OCI-M2 (cell line): Measurements from ENCODE around the gene EMILIN2.
A peak's percentile ranks its signal among the peaks of the same experiment; 100 is the strongest.
"Not testable (repeated sequence)": the region's sequence is repeated elsewhere in the genome, so short reads cannot be mapped to it uniquely, and the experiment has no call there.

Experiments
- DNase-seq: peaks from one replicate; lab custom pipeline; 2025; ENCODE audit not compliant: unreplicated experiment; lab: John Stamatoyannopoulos, UW

Gene EMILIN2

GRCh38 chr18:2913398-2914005, 66.7 kb downstream of the EMILIN2 start:
- no peak for DNase-seq

- no peak for DNase-seq
These were observed 67.5 kb downstream of the EMILIN2 start for GRCh38 chr18:2914185-2914880.

- DNase-seq = no peak
These were observed 68.1 kb downstream of the EMILIN2 start for GRCh38 chr18:2914881-2915240.

GRCh38 chr18:2915486-2915885, 68.7 kb downstream of the EMILIN2 start:
- not testable (repeated sequence) for DNase-seq

DNA sequence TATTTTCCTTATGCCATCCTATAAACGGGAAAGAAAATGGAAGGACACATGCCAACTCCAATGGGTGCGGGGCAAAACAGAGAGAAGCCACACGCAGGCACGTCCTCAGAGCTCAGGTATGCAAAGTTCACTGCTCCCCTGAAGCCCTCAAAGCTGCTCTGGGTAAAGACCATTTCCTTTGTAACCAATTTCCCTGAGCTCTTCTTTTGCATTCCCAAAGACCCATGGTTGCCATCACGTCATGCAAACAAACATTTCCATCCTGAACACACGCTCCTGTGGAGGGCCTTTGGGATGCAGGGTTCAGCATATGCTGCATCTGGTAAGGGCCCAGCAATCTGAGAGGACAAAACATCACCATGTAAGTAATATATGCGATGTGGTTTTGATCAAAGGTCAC, 69.4 kb downstream of the EMILIN2 start:
- DNase-seq = no peak

- DNase-seq = no peak
These were observed 70.6 kb downstream of the EMILIN2 start for GRCh38 chr18:2917259-2918047.

- DNase-seq = no peak
These were observed 72.2 kb downstream of the EMILIN2 start for GRCh38 chr18:2918761-2919550.

DNA sequence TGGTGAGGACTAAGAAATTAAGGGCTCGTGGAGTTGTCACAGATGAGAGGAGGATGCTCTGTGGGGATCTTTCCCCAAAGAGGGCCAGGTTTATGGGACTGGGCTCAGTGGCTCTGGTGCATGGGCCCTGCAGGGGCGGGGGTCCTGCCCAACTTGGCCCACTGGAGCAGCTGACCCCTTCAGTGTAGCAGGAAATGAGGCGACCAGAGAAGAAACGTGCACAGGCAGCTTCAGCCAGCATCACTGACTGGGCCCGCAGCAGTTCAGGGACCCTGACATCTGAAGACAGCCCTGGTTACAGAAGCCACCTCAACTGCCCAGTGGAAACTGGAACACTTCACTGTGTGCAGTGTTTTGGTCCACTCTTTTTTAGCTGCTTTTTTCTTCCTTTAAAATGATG, 72.8 kb downstream of the EMILIN2 start:
- no peak for DNase-seq

DNA sequence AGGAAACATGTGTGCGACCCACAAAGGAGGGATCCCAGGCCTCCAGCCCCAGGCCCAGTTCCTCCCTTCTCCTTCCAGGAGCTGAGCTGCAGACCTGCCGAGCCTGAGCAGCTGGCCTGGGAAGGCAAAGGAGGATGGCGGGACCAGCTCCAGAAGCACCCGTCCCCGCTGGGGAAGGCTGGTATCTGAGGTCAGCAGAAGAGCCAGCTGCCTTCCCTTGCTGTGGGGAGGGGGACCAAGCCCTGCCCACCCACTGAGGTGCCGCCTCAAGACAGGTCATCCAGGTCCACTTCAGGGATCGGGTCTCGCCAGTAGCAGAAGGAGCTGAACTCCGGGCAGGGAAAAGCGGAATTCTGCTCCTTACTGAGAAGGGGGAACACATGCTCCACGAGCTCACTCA, 73.2 kb downstream of the EMILIN2 start:
- DNase-seq = no peak

GRCh38 chr18:2920546-2921343, 73.9 kb downstream of the EMILIN2 start:
- no peak for DNase-seq

GRCh38 chr18:2921778-2922177, 75.0 kb downstream of the EMILIN2 start:
- DNase-seq = no peak

GRCh38 chr18:2923464-2923863, 76.7 kb downstream of the EMILIN2 start:
- DNase-seq = no peak

- DNase-seq = no peak
These were observed 78.1 kb downstream of the EMILIN2 start for GRCh38 chr18:2924920-2925319.

DNA sequence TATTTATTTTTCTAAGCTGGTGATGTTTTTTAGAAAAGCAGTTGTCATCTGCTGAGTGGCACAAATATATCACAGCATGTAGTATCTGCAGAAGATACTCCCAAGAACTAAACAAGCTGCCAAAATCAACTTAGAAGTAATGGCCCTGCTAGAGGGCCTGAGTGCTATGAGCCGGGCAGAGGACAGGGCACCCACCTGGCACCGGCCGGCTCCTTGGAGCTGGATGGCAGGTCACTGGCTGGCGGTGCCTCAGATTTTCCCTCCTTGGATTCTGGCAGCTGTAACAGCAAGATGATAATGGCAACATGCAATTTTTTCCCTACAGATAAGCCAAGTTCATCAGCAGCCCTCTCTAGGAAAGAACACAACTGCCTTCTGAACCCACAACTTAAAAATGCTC, 79.7 kb downstream of the EMILIN2 start:
- DNase-seq = no peak

DNA sequence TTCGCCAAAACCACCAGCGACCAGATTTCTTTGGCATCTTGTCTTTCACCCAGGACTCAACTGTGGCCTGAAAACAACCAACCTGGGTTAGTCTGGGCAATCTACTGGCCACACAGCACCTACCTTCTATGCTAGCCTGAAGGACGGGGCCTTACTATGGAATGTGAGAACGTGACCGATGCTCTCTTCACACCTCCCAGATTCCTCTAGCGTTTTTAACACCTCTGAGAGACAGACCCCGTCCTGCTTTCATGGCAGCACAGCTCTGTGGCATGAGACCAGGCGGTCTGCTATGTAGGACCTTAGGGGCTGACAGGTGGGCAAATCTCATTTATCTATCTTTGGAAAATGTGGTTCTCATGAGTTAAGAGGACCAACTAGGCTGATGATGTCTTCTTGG, 80.9 kb downstream of the EMILIN2 start:
- DNase-seq = no peak

DNA sequence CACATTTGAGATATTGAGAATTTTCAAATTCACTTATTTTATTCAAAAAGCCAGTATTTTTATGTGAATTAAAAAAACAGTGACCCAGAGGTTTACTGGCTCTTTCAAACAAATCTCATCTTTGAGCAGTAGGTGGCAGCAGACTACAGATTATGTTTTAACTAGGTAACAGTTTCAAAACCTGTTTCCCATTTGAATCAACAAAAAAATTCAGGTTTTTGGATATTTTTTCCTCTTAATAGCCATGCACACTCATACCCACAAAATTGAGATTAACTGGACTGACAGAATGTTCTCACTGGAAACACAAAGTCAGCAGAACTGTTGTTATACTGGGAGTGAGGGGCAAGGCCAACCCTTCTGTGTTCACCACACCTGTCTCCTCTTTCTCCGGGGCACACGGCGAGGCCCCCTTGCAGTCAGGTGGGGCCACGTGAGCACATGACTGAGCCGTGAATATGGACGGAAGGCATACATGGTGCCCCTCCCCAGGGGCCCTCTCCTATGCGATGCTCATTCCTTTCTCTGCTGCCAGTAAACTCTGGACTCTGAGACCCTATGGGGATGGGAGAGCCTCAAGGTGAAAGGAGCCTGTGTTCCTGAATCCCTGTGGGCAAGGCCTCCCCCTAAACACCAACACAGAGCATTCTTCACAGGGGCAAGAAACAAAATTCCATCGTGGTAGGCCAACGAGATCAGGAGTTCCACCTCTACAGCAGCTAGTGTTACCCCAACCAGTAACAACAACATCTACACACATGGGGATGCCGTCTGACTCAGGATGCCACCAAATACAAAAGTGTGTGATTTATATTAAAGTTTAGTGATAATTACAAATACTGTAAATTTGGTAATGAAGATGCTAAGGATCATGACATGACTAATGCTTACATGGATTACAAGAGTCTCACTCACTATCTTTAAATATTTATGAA, 85.7 kb downstream of the EMILIN2 start:
- peak; percentile 10 for DNase-seq

GRCh38 chr18:2933995-2934394, 87.2 kb downstream of the EMILIN2 start:
- no peak for DNase-seq

DNA sequence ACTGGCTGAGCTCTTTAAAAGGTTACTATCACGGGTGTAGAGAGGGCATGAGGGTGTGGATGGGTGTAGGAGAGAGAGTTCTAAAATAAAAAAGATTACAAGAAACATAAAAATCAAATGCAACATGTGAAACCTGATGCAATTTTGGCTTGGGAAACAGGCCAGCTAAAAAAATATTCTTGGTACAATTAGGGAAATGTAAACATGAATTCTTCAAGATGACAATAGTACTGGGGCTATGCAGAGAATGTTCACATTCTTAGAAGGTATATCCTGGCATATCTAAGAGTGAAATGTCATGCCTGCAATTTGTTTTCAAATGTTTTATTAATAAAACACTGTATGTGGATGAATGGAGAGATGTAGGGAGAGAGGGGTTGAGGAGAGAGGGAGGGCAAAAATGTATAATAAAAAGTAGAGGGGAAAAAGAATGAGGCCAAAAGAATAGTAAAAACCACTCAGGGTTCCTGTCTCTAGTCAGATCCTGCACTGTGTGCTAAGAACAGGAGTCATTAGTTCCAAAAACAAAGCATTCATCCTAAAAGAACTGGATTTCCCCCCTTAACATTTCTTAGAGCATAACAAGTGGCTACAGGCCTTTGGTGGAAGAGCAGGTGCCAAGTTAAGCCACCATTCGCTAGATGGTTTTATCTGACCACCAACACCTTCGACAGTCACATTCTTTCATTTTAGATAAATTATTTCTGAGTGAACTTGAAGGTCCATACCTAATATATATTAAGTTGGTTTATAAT, 88.8 kb downstream of the EMILIN2 start:
- DNase-seq = no peak

GRCh38 chr18:2939317-2939716, 92.5 kb downstream of the EMILIN2 start:
- DNase-seq = no peak
